Peyer's patch (tissue), 4 donors: ENCODE measurements around the gene ARHGEF25.
"Not testable (repeated sequence)": the region's sequence is repeated elsewhere in the genome, so short reads cannot be mapped to it uniquely, and the experiment has no call there.

Source experiments
- CTCF ChIP-seq, 6 experiments: fragments of 450-650 bp in 4 of 6; fragments of 200-600 bp in 2 of 6; sonication (generic) in 1 of 6; IDR thresholded peaks; one replicate each; pipeline ENCODE4 v1.5.1; 2017 to 2019; ENCODE audit warnings: antibody characterized with exemption in 6 of 6, mild to moderate bottlenecking in 3 of 6, moderate library complexity in 1 of 6
- POLR2A ChIP-seq, 2 donors: fragments of 450-650 bp; IDR thresholded peaks; one replicate each; pipeline ENCODE4 v1.5.1; 2017; ENCODE audit warnings: antibody characterized with exemption in 2 of 2, mild to moderate bottlenecking in 2 of 2, moderate library complexity in 2 of 2

- TF ChIP-seq CTCF, POLR2A (IDR thresholded peaks at IDR 0.05): not testable (repeated sequence)
These were observed 54.0 kb downstream of the ARHGEF25 start for GRCh38 chr12:57665066-57665820.
